PFSK-1 (cell line): ENCODE measurements around the gene WDR7.

Source experiments
- FOXP2 ChIP-seq: optimal IDR thresholded peaks from 2 replicates; pipeline ENCODE3; 2011; ENCODE audit warnings: borderline replicate concordance, control low read depth, inconsistent platforms; ENCODE audit not compliant: insufficient read depth; ENCODE audit errors: extremely low read length, extremely low read depth
- POLR2AphosphoS5 ChIP-seq: IDR thresholded peaks from 2 replicates; pipeline ENCODE4 v1.6.1; 2012; ENCODE audit warnings: low read depth, mild to moderate bottlenecking, control low read depth, low read length, moderate library complexity
- REST ChIP-seq, 2 experiments: IDR thresholded peaks; 2 replicates each; pipeline versions ENCODE4 v1.6.1 to v1.8.0; 2011 to 2012; ENCODE audit warnings: low read depth in 2 of 2, low read length in 2 of 2, control low read depth in 1 of 2, inconsistent platforms in 1 of 2, mild to moderate bottlenecking in 1 of 2, moderate library complexity in 1 of 2; ENCODE audit not compliant: insufficient read depth in 1 of 2
- SIN3A ChIP-seq: IDR thresholded peaks from 2 replicates; pipeline ENCODE4 v1.6.1; 2012; ENCODE audit warnings: mild to moderate bottlenecking, low read length, moderate library complexity, borderline replicate concordance; ENCODE audit not compliant: insufficient read depth
- TAF1 ChIP-seq: IDR thresholded peaks from 2 replicates; pipeline ENCODE4 v1.6.1; 2012; ENCODE audit warnings: low read length, control low read depth, borderline replicate concordance; ENCODE audit not compliant: insufficient read depth

WDR7 gene

GRCh38 chr18:56980151-56980550 lies 329.0 kb downstream of the WDR7 start:
- TF ChIP-seq REST (IDR thresholded peaks at IDR 0.05; ENCODE audit: insufficient read depth in 1 of 2, low read depth in 2 of 2, low read length in 2 of 2): no peak
- no peak for TF ChIP-seq TAF1
- no peak for TF ChIP-seq POLR2AphosphoS5
- no peak for TF ChIP-seq FOXP2
- no peak for TF ChIP-seq SIN3A

- TF ChIP-seq SIN3A (no peak), POLR2AphosphoS5 (no peak), FOXP2 (no peak), REST (IDR thresholded peaks at IDR 0.05; ENCODE audit: insufficient read depth in 1 of 2, low read depth in 2 of 2, low read length in 2 of 2) (no peak), TAF1 (no peak)
Observed at GRCh38 chr18:56982766-56983165, 331.6 kb downstream of the WDR7 start.

- TF ChIP-seq POLR2AphosphoS5 (no peak), SIN3A (no peak), REST (IDR thresholded peaks at IDR 0.05; ENCODE audit: insufficient read depth in 1 of 2, low read depth in 2 of 2, low read length in 2 of 2) (no peak), TAF1 (no peak), FOXP2 (no peak)
Observed at GRCh38 chr18:56983275-56983992, 332.3 kb downstream of the WDR7 start.

- TF ChIP-seq TAF1: no peak
- no peak for TF ChIP-seq SIN3A
- TF ChIP-seq REST (IDR thresholded peaks at IDR 0.05; ENCODE audit: insufficient read depth in 1 of 2, low read depth in 2 of 2, low read length in 2 of 2): no peak
- no peak for TF ChIP-seq FOXP2
- TF ChIP-seq POLR2AphosphoS5: no peak
Observed at GRCh38 chr18:56984731-56985130, 333.6 kb downstream of the WDR7 start.

- TF ChIP-seq FOXP2 (no peak), SIN3A (no peak), TAF1 (no peak)
Observed at GRCh38 chr18:56986829-56987228, 335.7 kb downstream of the WDR7 start.
